Glutamatergic neuron (in vitro differentiated cells): ENCODE measurements around the gene SLC28A1. TPM values are rescaled to one million over a fixed set of nuclear protein-coding genes. Genes with fewer than 3 reads are reported as not detected.

Experiments used
- DNase-seq: peaks from one replicate; pipeline ENCODE4 v3.0.0; 2022
- H3K27ac Mint-ChIP-seq: one replicate; pipeline ENCODE4 v1.8.0; 2020; ENCODE audit warnings: mild to moderate bottlenecking, mixed read lengths, inconsistent platforms; ENCODE audit not compliant: unreplicated experiment
- H3K27me3 Mint-ChIP-seq: one replicate; pipeline ENCODE4 v1.8.0; 2020; ENCODE audit warnings: mild to moderate bottlenecking, moderate library complexity, mixed read lengths, inconsistent platforms; ENCODE audit not compliant: unreplicated experiment
- H3K36me3 Mint-ChIP-seq: one replicate; pipeline ENCODE4 v1.8.0; 2020; ENCODE audit warnings: mild to moderate bottlenecking, mixed read lengths, inconsistent platforms; ENCODE audit not compliant: unreplicated experiment
- H3K4me1 Mint-ChIP-seq: one replicate; pipeline ENCODE4 v1.8.0; 2020; ENCODE audit warnings: mild to moderate bottlenecking, low read depth, mixed read lengths, inconsistent platforms; ENCODE audit not compliant: unreplicated experiment
- H3K4me3 Mint-ChIP-seq: one replicate; pipeline ENCODE4 v1.8.0; 2020; ENCODE audit warnings: mild to moderate bottlenecking, mixed read lengths, inconsistent platforms; ENCODE audit not compliant: unreplicated experiment
- H3K9me3 Mint-ChIP-seq: one replicate; pipeline ENCODE4 v1.8.0; 2020; ENCODE audit warnings: mild to moderate bottlenecking, moderate library complexity, mixed read lengths, inconsistent platforms; ENCODE audit not compliant: unreplicated experiment
- CTCF ChIP-seq: fragments of 200-600 bp; sonication (generic); IDR thresholded peaks from one replicate; pipeline ENCODE4 v1.5.0; 2021; ENCODE audit not compliant: partially characterized antibody, unreplicated experiment
- total RNA-seq: library from RNA; stranded (reverse); fragmentation: NEBNext Ultra II Directional; extraction: Animal tissue kit (Norgen Biotek cat#: 25700); gene quantifications from one replicate; pipeline ENCODE4 v1.2.1, GENCODE V29; 2021; ENCODE audit not compliant: unreplicated experiment

Gene SLC28A1
- total RNA-seq, 1 donor from 2014 or later: 0.25 TPM

GRCh38 chr15:84846269-84846668 is 38.2 kb upstream of the SLC28A1 start:
- Mint-ChIP-seq H3K27ac (no peak overlapping the region), H3K4me3 (no peak overlapping the region), H3K9me3 (peaks cover 5% of the 10 kb centered on the region), H3K36me3 (peaks cover 18% of the 10 kb centered on the region), H3K4me1 (peaks cover under 1% of the 10 kb centered on the region), H3K27me3 (no peaks in the 10 kb centered on the region)
- TF ChIP-seq CTCF: no peak
- no peak for DNase-seq

- H3K36me3 Mint-ChIP-seq: peaks cover 18% of the 10 kb centered on the region
- TF ChIP-seq CTCF: no peak
- no peak for DNase-seq
- no peaks in the 10 kb centered on the region for H3K27me3 Mint-ChIP-seq
- H3K27ac Mint-ChIP-seq: no peak overlapping the region
- no peak overlapping the region for H3K4me3 Mint-ChIP-seq
- no peaks in the 10 kb centered on the region for H3K4me1 Mint-ChIP-seq
- H3K9me3 Mint-ChIP-seq: peaks cover 5% of the 10 kb centered on the region
These were observed 37.1 kb upstream of the SLC28A1 start for GRCh38 chr15:84847382-84847781.

GRCh38 chr15:84852212-84852611 is 32.2 kb upstream of the SLC28A1 start:
- TF ChIP-seq CTCF: no peak
- no peak for DNase-seq
- Mint-ChIP-seq H3K4me1 (peaks cover 4% of the 10 kb centered on the region), H3K36me3 (peaks cover 6% of the 10 kb centered on the region), H3K4me3 (no peak overlapping the region), H3K9me3 (peaks cover 1% of the 10 kb centered on the region), H3K27me3 (peaks cover 2% of the 10 kb centered on the region), H3K27ac (no peak overlapping the region)

- no peaks in the 10 kb centered on the region for H3K9me3 Mint-ChIP-seq
- no peak for TF ChIP-seq CTCF
- H3K27ac Mint-ChIP-seq: no peak overlapping the region
- peaks cover 2% of the 10 kb centered on the region for H3K27me3 Mint-ChIP-seq
- H3K4me1 Mint-ChIP-seq: peaks cover 4% of the 10 kb centered on the region
- no peak overlapping the region for H3K4me3 Mint-ChIP-seq
- H3K36me3 Mint-ChIP-seq: no peaks in the 10 kb centered on the region
- DNase-seq: no peak
These were observed 29.3 kb upstream of the SLC28A1 start for GRCh38 chr15:84855136-84855535.

- TF ChIP-seq CTCF: no peak
- H3K4me3 Mint-ChIP-seq: no peak overlapping the region
- no peaks in the 10 kb centered on the region for H3K36me3 Mint-ChIP-seq
- H3K4me1 Mint-ChIP-seq: peaks cover 4% of the 10 kb centered on the region
- no peak overlapping the region for H3K27ac Mint-ChIP-seq
- H3K27me3 Mint-ChIP-seq: peaks cover 2% of the 10 kb centered on the region
- DNase-seq: no peak
- no peaks in the 10 kb centered on the region for H3K9me3 Mint-ChIP-seq
These were observed 28.7 kb upstream of the SLC28A1 start for GRCh38 chr15:84855765-84856164.
